HCT116 (cell line): ENCODE measurements around the gene STK24. TPM values are rescaled to one million over a fixed set of nuclear protein-coding genes. Genes with fewer than 3 reads are reported as not detected.

ENCODE experiments used
- ATAC-seq: fragments of 200-7000 bp; cut with Tn5 transposase; 2 replicates; pipeline ENCODE4 v1.9.1; 2020; ENCODE audit warnings: mild to moderate bottlenecking, moderate library complexity
- BruUV-seq: library from RNA; stranded (reverse); fragments of 400-500 nt; replicated peaks from 2 replicates; lab custom pipeline; 2021; lab: Mats Ljungman, UMichigan
- CTCF ChIA-PET: fragments of 300-600 bp; sonication (Branson Sonifier 250); formaldehyde crosslinking; loops from one replicate; lab custom pipeline; 2021; ENCODE audit warnings: antibody characterized with exemption; lab: Charles Lee
- POLR2A ChIA-PET: fragments of 300-600, 350-600 bp; sonication (Branson Sonifier 250); formaldehyde crosslinking; loops from one replicate; lab custom pipeline; 2021; ENCODE audit warnings: antibody characterized with exemption; lab: Charles Lee
- RAD21 ChIA-PET, 2 experiments: fragments of 300-600 bp; sonication (Branson Sonifier 250); formaldehyde crosslinking; loops; one replicate each; lab custom pipeline; 2023; ENCODE audit warnings: low total read pairs in 2 of 2; ENCODE audit not compliant: uncharacterized antibody in 2 of 2, unreplicated experiment in 2 of 2, low non-redundant PET in 1 of 2; lab: Charles Lee
- DNase-seq: peaks from one replicate; pipeline ENCODE4 v3.0.0-alpha.2; 2010; ENCODE audit warnings: low read depth, low spot score
- H2AFZ ChIP-seq: fragments of 200-600 bp; shearing (Covaris generic), sonication (generic); 2 replicates; pipeline ENCODE4 v1.6.1; 2017; ENCODE audit warnings: low read depth, mixed run types, mixed read lengths, antibody characterized with exemption, low read length; ENCODE audit not compliant: poor library complexity, severe bottlenecking
- H3K27ac ChIP-seq: 2 replicates; pipeline ENCODE4 v1.5.1; 2012; ENCODE audit warnings: low read depth, low read length
- H3K27me3 ChIP-seq: fragments of 200-600 bp; sonication (generic); 2 replicates; pipeline ENCODE4 v1.6.1; 2016; ENCODE audit warnings: mixed run types, low read length, mixed read lengths; ENCODE audit not compliant: insufficient read depth
- H3K36me3 ChIP-seq, 2 experiments: fragments of 200-500 bp in 1 of 2; fragments of 200-600 bp in 1 of 2; sonication (Bioruptor generic) in 1 of 2; sonication (generic) in 1 of 2; 2 replicates each; pipeline versions ENCODE4 v1.5.1 to v1.6.1; 2014 to 2016; ENCODE audit warnings: low read length in 2 of 2, inconsistent platforms in 1 of 2, mixed read lengths in 1 of 2, mixed run types in 1 of 2; ENCODE audit not compliant: insufficient read depth in 2 of 2, control insufficient read depth in 1 of 2
- H3K4me1 ChIP-seq, 2 experiments: fragments of 200-600 bp in 1 of 2; sonication (generic) in 1 of 2; 2 replicates each; pipeline versions ENCODE4 v1.5.1 to v1.6.1; 2012 to 2017; ENCODE audit warnings: low read length in 2 of 2, inconsistent platforms in 1 of 2, mild to moderate bottlenecking in 1 of 2, mixed read lengths in 1 of 2, mixed run types in 1 of 2, moderate library complexity in 1 of 2; ENCODE audit not compliant: insufficient read depth in 2 of 2, control insufficient read depth in 1 of 2
- H3K4me2 ChIP-seq: fragments of 200-600 bp; sonication (generic); 2 replicates; pipeline ENCODE4 v1.6.1; 2017; ENCODE audit warnings: mixed run types, low read length, mixed read lengths
- H3K4me3 ChIP-seq, 2 experiments: fragments of 200-600 bp in 1 of 2; sonication (generic) in 1 of 2; replicated peaks in 1 of 2; 2 replicates each; pipeline ENCODE4 v1.5.1; 2011 to 2016; ENCODE audit warnings: low read length in 2 of 2, control low read depth in 1 of 2, low read depth in 1 of 2, mild to moderate bottlenecking in 1 of 2, mixed read lengths in 1 of 2, mixed run types in 1 of 2
- H3K79me2 ChIP-seq: fragments of 200-600 bp; sonication (generic); 2 replicates; pipeline ENCODE4 v1.6.1; 2017; ENCODE audit warnings: mild to moderate bottlenecking, mixed run types, low read length, moderate library complexity, mixed read lengths; ENCODE audit not compliant: insufficient read depth
- H3K9ac ChIP-seq: fragments of 200-600 bp; sonication (generic); 2 replicates; pipeline ENCODE4 v1.6.1; 2016; ENCODE audit warnings: low read length, mixed read lengths
- H3K9me2 ChIP-seq: fragments of 200-600 bp; sonication (generic), shearing (Covaris generic); 2 replicates; pipeline ENCODE4 v1.6.1; 2017; ENCODE audit warnings: mixed run types, mild to moderate bottlenecking, moderate library complexity; ENCODE audit not compliant: insufficient read depth
- H3K9me3 ChIP-seq, 2 experiments: fragments of 200-500 bp in 1 of 2; fragments of 200-600 bp in 1 of 2; sonication (Bioruptor generic) in 1 of 2; sonication (generic) in 1 of 2; 2 replicates each; pipeline ENCODE4 v1.6.1; 2014 to 2017; ENCODE audit warnings: low read length in 2 of 2, mixed read lengths in 2 of 2, inconsistent platforms in 1 of 2, low read depth in 1 of 2, mild to moderate bottlenecking in 1 of 2, mixed run types in 1 of 2, moderate library complexity in 1 of 2; ENCODE audit not compliant: control insufficient read depth in 1 of 2, insufficient read depth in 1 of 2
- H4K20me1 ChIP-seq: fragments of 200-600 bp; sonication (generic), shearing (Covaris generic); 2 replicates; pipeline ENCODE4 v1.6.1; 2017; ENCODE audit warnings: mixed run types, mild to moderate bottlenecking, moderate library complexity; ENCODE audit not compliant: insufficient read depth
- EGR1 ChIP-seq: IDR thresholded peaks from 2 replicates; pipeline ENCODE4 v1.6.1; 2012; ENCODE audit warnings: low read depth
- ELF1 ChIP-seq: IDR thresholded peaks from 2 replicates; pipeline ENCODE4 v1.6.1; 2012; ENCODE audit warnings: low read depth, borderline replicate concordance
- FOSL1 ChIP-seq: IDR thresholded peaks from 2 replicates; pipeline ENCODE4 v1.6.1; 2012; ENCODE audit warnings: low read depth
- POLR2A ChIP-seq: IDR thresholded peaks from 2 replicates; pipeline ENCODE4 v1.7.0; 2011; ENCODE audit warnings: borderline replicate concordance; ENCODE audit not compliant: insufficient read depth, insufficient read length; ENCODE audit errors: extremely low read depth
- SIN3A ChIP-seq: IDR thresholded peaks from 2 replicates; pipeline ENCODE4 v1.6.1; 2012; ENCODE audit warnings: low read depth
- SP1 ChIP-seq: IDR thresholded peaks from 2 replicates; pipeline ENCODE4 v1.6.1; 2012; ENCODE audit warnings: low read depth
- TCF7L2 ChIP-seq: IDR thresholded peaks from 2 replicates; pipeline ENCODE4 v1.7.0; 2011; ENCODE audit warnings: borderline replicate concordance, inconsistent platforms; ENCODE audit not compliant: insufficient read depth, insufficient read length; ENCODE audit errors: extremely low read depth
- ZFX ChIP-seq: fragments of 450-650 bp; IDR thresholded peaks from 2 replicates; pipeline ENCODE4 v1.6.1; 2017
- intact Hi-C: fragments of 100-400 bp; cut with micrococcal nuclease; formaldehyde crosslinking; loops from 2 replicates; pipeline ENCODE4 v1.10.0; 2022
- total RNA-seq: library from RNA; stranded (reverse); gene quantifications from one replicate; pipeline ENCODE4 v1.2.1, GENCODE V29; 2021; ENCODE audit not compliant: unreplicated experiment
- TF ChIP-seq, protein P1 (sequence below): IDR thresholded peaks from 2 replicates; pipeline ENCODE4 v1.6.1; 2012; ENCODE audit warnings: low read depth
- TF ChIP-seq, protein P2 (sequence below): IDR thresholded peaks from 2 replicates; pipeline ENCODE4 v1.6.1; 2012

Gene STK24
- total RNA-seq, 1 experiment from 2014 or later, result 137 TPM

DNA sequence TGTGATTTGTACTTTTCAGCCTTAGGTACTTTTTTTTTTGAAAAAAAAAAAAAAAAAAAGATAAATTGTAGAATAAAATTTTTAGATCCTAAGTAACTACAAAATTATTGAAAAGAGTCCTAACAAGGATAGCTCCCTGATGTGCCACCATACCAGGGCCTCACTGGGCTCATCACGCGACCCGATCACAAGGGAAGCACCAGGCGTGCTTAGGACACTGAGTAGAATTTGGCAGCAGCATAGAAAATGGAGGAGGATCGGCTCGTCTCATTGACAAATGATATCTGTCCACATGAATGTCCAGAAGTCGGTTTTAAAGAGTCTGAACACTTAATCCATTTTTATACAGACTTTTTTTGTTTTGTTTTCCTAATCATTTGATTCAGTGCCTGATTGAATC lies 179.0 kb downstream of the STK24 start:
- Histone ChIP-seq H3K79me2 (no peaks in the 10 kb centered on the region), H3K9me2 (no peaks in the 10 kb centered on the region), H3K9ac (no peak overlapping the region), H3K36me3 (no peaks in the 10 kb centered on the region; a peak in 1 of 4 replicates), H3K4me3 (no peak overlapping the region), H2AFZ (no peak overlapping the region), H3K4me2 (no peak overlapping the region), H3K27ac (no peak overlapping the region), H3K9me3 (no peaks in the 10 kb centered on the region), H3K4me1 (no peaks in the 10 kb centered on the region), H4K20me1 (no peaks in the 10 kb centered on the region), H3K27me3 (no peaks in the 10 kb centered on the region)
- no TSS peak for BruUV-seq
- DNase-seq (no peak), ATAC-seq (no peak)
- ChIA-PET RAD21 (no interaction called here), CTCF (no interaction called here), POLR2A (no interaction called here)
- intact Hi-C loops, result no loop called here
- no peak for TF ChIP-seq POLR2A
- no peak for TF ChIP-seq TCF7L2
- TF ChIP-seq ZFX, result no peak
- TF ChIP-seq, protein P1, sequence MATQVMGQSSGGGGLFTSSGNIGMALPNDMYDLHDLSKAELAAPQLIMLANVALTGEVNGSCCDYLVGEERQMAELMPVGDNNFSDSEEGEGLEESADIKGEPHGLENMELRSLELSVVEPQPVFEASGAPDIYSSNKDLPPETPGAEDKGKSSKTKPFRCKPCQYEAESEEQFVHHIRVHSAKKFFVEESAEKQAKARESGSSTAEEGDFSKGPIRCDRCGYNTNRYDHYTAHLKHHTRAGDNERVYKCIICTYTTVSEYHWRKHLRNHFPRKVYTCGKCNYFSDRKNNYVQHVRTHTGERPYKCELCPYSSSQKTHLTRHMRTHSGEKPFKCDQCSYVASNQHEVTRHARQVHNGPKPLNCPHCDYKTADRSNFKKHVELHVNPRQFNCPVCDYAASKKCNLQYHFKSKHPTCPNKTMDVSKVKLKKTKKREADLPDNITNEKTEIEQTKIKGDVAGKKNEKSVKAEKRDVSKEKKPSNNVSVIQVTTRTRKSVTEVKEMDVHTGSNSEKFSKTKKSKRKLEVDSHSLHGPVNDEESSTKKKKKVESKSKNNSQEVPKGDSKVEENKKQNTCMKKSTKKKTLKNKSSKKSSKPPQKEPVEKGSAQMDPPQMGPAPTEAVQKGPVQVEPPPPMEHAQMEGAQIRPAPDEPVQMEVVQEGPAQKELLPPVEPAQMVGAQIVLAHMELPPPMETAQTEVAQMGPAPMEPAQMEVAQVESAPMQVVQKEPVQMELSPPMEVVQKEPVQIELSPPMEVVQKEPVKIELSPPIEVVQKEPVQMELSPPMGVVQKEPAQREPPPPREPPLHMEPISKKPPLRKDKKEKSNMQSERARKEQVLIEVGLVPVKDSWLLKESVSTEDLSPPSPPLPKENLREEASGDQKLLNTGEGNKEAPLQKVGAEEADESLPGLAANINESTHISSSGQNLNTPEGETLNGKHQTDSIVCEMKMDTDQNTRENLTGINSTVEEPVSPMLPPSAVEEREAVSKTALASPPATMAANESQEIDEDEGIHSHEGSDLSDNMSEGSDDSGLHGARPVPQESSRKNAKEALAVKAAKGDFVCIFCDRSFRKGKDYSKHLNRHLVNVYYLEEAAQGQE, result no peak
- TF ChIP-seq, protein P2, sequence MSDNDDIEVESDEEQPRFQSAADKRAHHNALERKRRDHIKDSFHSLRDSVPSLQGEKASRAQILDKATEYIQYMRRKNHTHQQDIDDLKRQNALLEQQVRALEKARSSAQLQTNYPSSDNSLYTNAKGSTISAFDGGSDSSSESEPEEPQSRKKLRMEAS, result no peak
- TF ChIP-seq ELF1, result no peak
- TF ChIP-seq SP1, result no peak
- TF ChIP-seq FOSL1, result no peak
- TF ChIP-seq EGR1, result no peak
- no peak for TF ChIP-seq SIN3A
